NB4 (cell line): ENCODE data around the gene KCNIP4.

ENCODE experiments used
- DNase-seq: peaks from one replicate; pipeline ENCODE4 v3.0.0; 2010; ENCODE audit warnings: low read depth
- H3K4me3 ChIP-seq: one replicate; pipeline ENCODE4 v1.5.1; 2011; ENCODE audit warnings: mild to moderate bottlenecking, low read depth, low read length, moderate library complexity
- CTCF ChIP-seq: IDR thresholded peaks from one replicate; pipeline ENCODE4 v1.5.1; 2012; ENCODE audit warnings: low read depth, low read length
- MAX ChIP-seq: IDR thresholded peaks from 2 replicates; pipeline ENCODE4 v1.6.1; 2011; ENCODE audit warnings: low read depth, low read length
- MYC ChIP-seq: IDR thresholded peaks from 2 replicates; pipeline ENCODE4 v1.6.1; 2011; ENCODE audit warnings: low read depth, low read length
- POLR2A ChIP-seq: IDR thresholded peaks from 2 replicates; pipeline ENCODE4 v1.6.1; 2011; ENCODE audit warnings: mild to moderate bottlenecking; ENCODE audit not compliant: insufficient read length; ENCODE audit errors: extremely low read depth

KCNIP4 gene

GRCh38 chr4:21380861-21381260, 567.7 kb downstream of the KCNIP4 start:
- TF ChIP-seq MYC = no peak
- TF ChIP-seq CTCF = no peak
- H3K4me3 ChIP-seq = no peak overlapping the region

GRCh38 chr4:21377046-21377445, 571.5 kb downstream of the KCNIP4 start:
- TF ChIP-seq MYC = no peak
- no peak for TF ChIP-seq MAX
- no peak for TF ChIP-seq CTCF
- no peak for TF ChIP-seq POLR2A
- H3K4me3 ChIP-seq = no peak overlapping the region
- DNase-seq = no peak

More at GRCh38 chr4:21380861-21381260, 567.7 kb downstream of the KCNIP4 start:
- no peak for DNase-seq

- no peak overlapping the region for H3K4me3 ChIP-seq
- DNase-seq = no peak
- TF ChIP-seq MAX (no peak), POLR2A (no peak), MYC (no peak)
Measured at GRCh38 chr4:21376176-21376575, 572.4 kb downstream of the KCNIP4 start.

- no peak for DNase-seq
- TF ChIP-seq CTCF = no peak
- no peak for TF ChIP-seq MAX
- TF ChIP-seq MYC = no peak
- no peak for TF ChIP-seq POLR2A
- no peak overlapping the region for H3K4me3 ChIP-seq
Measured at GRCh38 chr4:21374641-21375368, 573.8 kb downstream of the KCNIP4 start.

- no peak overlapping the region for H3K4me3 ChIP-seq
- DNase-seq = no peak
- TF ChIP-seq CTCF (no peak), POLR2A (no peak), MYC (no peak), MAX (no peak)
Measured at GRCh38 chr4:21367567-21367966, 581.0 kb downstream of the KCNIP4 start.

GRCh38 chr4:21366840-21367239, 581.7 kb downstream of the KCNIP4 start:
- no peak for TF ChIP-seq MAX
- no peak for TF ChIP-seq POLR2A
- no peak for TF ChIP-seq MYC
- no peak for TF ChIP-seq CTCF
- no peak for DNase-seq
- H3K4me3 ChIP-seq = no peak overlapping the region
